Thyroid gland (tissue), 4 donors: ENCODE measurements around the gene DOP1A.

ENCODE experiments used
- POLR2A ChIP-seq, 2 donors: fragments of 450-650 bp; IDR thresholded peaks; one replicate each; pipeline ENCODE4 v1.6.1; 2017; ENCODE audit warnings: antibody characterized with exemption in 2 of 2, mild to moderate bottlenecking in 2 of 2, moderate library complexity in 1 of 2
- TF ChIP-seq, protein P1 (sequence below), 6 experiments: fragments of 200-600 bp in 3 of 6; fragments of 450-650 bp in 3 of 6; sonication (generic) in 3 of 6; IDR thresholded peaks; one replicate each; pipeline ENCODE4 v1.5.1; 2016 to 2019; ENCODE audit warnings: antibody characterized with exemption in 6 of 6, mild to moderate bottlenecking in 2 of 6, inconsistent platforms in 1 of 6, moderate library complexity in 1 of 6

DNA sequence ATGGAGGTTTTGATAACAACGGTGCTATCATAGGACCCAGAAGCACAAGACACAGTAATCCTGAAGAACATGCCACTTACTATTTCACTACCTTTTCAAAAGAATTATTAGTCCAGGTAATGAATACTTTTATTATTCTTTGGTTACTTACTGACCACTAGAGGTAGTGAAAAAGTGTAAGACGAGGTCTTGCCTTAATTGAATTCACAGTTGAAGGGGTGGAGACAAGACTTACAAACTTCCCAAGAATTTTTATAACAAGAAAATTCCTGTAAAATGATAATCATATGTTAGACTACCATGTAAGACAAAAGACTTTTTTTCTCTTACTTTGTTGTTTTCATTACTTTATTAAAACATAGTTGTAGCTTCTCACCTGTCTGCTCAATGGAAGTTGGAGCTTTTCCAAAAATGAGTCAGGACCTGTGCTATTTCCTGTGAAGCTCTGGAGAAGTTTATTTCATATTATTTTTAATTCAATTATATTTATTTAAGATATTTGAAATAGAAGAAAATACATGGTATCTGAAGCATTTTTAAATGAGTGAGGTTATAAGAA lies 52.4 kb downstream of the DOP1A start:
- TF ChIP-seq, protein P1, sequence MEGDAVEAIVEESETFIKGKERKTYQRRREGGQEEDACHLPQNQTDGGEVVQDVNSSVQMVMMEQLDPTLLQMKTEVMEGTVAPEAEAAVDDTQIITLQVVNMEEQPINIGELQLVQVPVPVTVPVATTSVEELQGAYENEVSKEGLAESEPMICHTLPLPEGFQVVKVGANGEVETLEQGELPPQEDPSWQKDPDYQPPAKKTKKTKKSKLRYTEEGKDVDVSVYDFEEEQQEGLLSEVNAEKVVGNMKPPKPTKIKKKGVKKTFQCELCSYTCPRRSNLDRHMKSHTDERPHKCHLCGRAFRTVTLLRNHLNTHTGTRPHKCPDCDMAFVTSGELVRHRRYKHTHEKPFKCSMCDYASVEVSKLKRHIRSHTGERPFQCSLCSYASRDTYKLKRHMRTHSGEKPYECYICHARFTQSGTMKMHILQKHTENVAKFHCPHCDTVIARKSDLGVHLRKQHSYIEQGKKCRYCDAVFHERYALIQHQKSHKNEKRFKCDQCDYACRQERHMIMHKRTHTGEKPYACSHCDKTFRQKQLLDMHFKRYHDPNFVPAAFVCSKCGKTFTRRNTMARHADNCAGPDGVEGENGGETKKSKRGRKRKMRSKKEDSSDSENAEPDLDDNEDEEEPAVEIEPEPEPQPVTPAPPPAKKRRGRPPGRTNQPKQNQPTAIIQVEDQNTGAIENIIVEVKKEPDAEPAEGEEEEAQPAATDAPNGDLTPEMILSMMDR (IDR thresholded peaks at IDR 0.05) = no peak
- no peak for TF ChIP-seq POLR2A (IDR thresholded peaks at IDR 0.05)
